PC-9 (cell line): ENCODE measurements around the gene SDCBP2.

Experiments used
- CTCF ChIP-seq: fragments of 200-600 bp; sonication (generic); conservative IDR thresholded peaks from 2 replicates; pipeline ENCODE4 v1.6.1; 2017; ENCODE audit warnings: mixed run types, antibody characterized with exemption, mild to moderate bottlenecking, moderate library complexity
- EZH2 ChIP-seq: fragments of 200-600 bp; sonication (generic); IDR thresholded peaks from 2 replicates; pipeline ENCODE4 v1.8.0; 2017; ENCODE audit warnings: antibody characterized with exemption, low read depth

- TF ChIP-seq CTCF = no peak
- no peak for TF ChIP-seq EZH2
Observed at GRCh38 chr20:1334370-1334731, 5.4 kb upstream of the SDCBP2 start.
